K562 (cell line): ENCODE results near the gene GALP. TPM values are rescaled to one million over a fixed set of nuclear protein-coding genes. Genes with fewer than 3 reads are reported as not detected.

Experiments used
- ATAC-seq: fragments of 200-7000 bp; cut with Tn5 transposase; 3 replicates; pipeline ENCODE4 v1.9.1; 2020; ENCODE audit warnings: moderate library complexity
- BruUV-seq: library from RNA; stranded (reverse); fragments of 400-500 nt; replicated peaks from 2 replicates; lab custom pipeline; 2021; lab: Mats Ljungman, UMichigan
- CTCF ChIA-PET: fragments of 300-600 bp; formaldehyde crosslinking; extraction: SDS; loops from one replicate; lab custom pipeline; 2021; ENCODE audit warnings: low intra/inter-chr PET ratio; lab: Yijun Ruan, JAX
- POLR2A ChIA-PET: fragments of 300-600, 350-650 bp; sonication (Branson Sonifier 250); formaldehyde crosslinking; extraction: SDS; loops from one replicate; lab custom pipeline; 2021; ENCODE audit warnings: antibody characterized with exemption, inconsistent platforms; lab: Yijun Ruan, JAX
- DNase-seq, 4 experiments: peaks; one replicate each; pipeline versions ENCODE4 v3.0.0 to v3.0.0-alpha.2; 2011 to 2018; ENCODE audit warnings: low spot score in 3 of 4, mixed read lengths in 3 of 4; ENCODE audit errors: extremely low read depth in 1 of 4
- FAIRE-seq: peaks from 2 replicates; lab custom pipeline; 2011; peaks lifted over from hg19 to GRCh38; lab: Jason Lieb, UNC
- H2AFZ ChIP-seq: 2 replicates; pipeline ENCODE4 v1.6.0; 2011; ENCODE audit warnings: low read depth, low read length, control low read depth, inconsistent platforms
- H3K27ac ChIP-seq: fragments of 200-600 bp; 3 replicates; pipeline ENCODE4 v1.8.0; 2011; ENCODE audit warnings: low read depth, mild to moderate bottlenecking, control low read depth, inconsistent platforms, low read length, moderate library complexity, mixed read lengths; ENCODE audit errors: extremely low read depth
- H3K27me3 ChIP-seq, 2 experiments: fragments of 300-600 bp in 1 of 2; 2 replicates in 1 of 2; 3 replicates in 1 of 2; pipeline versions ENCODE4 v1.6.0 to v1.8.0; 2011; ENCODE audit warnings: inconsistent platforms in 2 of 2, low read length in 2 of 2, mild to moderate bottlenecking in 1 of 2, mixed read lengths in 1 of 2, moderate library complexity in 1 of 2; ENCODE audit not compliant: control insufficient read depth in 2 of 2, insufficient read depth in 2 of 2
- H3K36me3 ChIP-seq: fragments of 300-600 bp; 3 replicates; pipeline ENCODE4 v1.8.0; 2011; ENCODE audit warnings: mild to moderate bottlenecking, low read length, inconsistent platforms; ENCODE audit not compliant: control insufficient read depth, insufficient read depth
- H3K4me1 ChIP-seq, 2 experiments: fragments of 200-600 bp in 1 of 2; replicated peaks in 1 of 2; 2 replicates in 1 of 2; 3 replicates in 1 of 2; pipeline versions ENCODE4 v1.5.1 to v1.8.0; 2011; ENCODE audit warnings: inconsistent platforms in 2 of 2, low read length in 2 of 2, mild to moderate bottlenecking in 1 of 2, mixed read lengths in 1 of 2, moderate library complexity in 1 of 2; ENCODE audit not compliant: control insufficient read depth in 2 of 2, insufficient read depth in 2 of 2
- H3K4me2 ChIP-seq: 2 replicates; pipeline ENCODE4 v1.6.1; 2011; ENCODE audit warnings: low read length, control low read depth, inconsistent platforms, mixed read lengths; ENCODE audit not compliant: insufficient read depth
- H3K4me3 ChIP-seq: fragments of 200-600 bp; sonication (generic), shearing (Covaris generic); 2 replicates; pipeline ENCODE4 v1.5.1; 2016; ENCODE audit warnings: control low read depth, inconsistent platforms
- H3K79me2 ChIP-seq: fragments of 200-600 bp; 3 replicates; pipeline ENCODE4 v1.8.0; 2011; ENCODE audit warnings: low read length, inconsistent platforms; ENCODE audit not compliant: control insufficient read depth, insufficient read depth
- H3K9ac ChIP-seq, 2 experiments: 2 replicates each; pipeline versions ENCODE4 v1.6.0 to v1.6.1; 2011; ENCODE audit warnings: low read depth in 2 of 2, low read length in 2 of 2, control low read depth in 1 of 2, inconsistent platforms in 1 of 2, mild to moderate bottlenecking in 1 of 2, mixed read lengths in 1 of 2; ENCODE audit not compliant: insufficient read depth in 1 of 2
- H3K9me1 ChIP-seq: one replicate; pipeline ENCODE4 v1.6.0; 2011; ENCODE audit warnings: inconsistent platforms, mild to moderate bottlenecking, low read length, moderate library complexity; ENCODE audit not compliant: control insufficient read depth, insufficient read depth
- H3K9me3 ChIP-seq: replicated peaks from 2 replicates; pipeline ENCODE4 v1.5.1; 2011; ENCODE audit warnings: low read depth, low read length, inconsistent platforms; ENCODE audit not compliant: control insufficient read depth, insufficient read depth
- H4K20me1 ChIP-seq: replicated peaks from 2 replicates; pipeline ENCODE4 v1.6.1; 2011; ENCODE audit warnings: low read length, inconsistent platforms, mixed read lengths; ENCODE audit not compliant: control insufficient read depth, insufficient read depth
- CBX1 ChIP-seq: sonication (generic); IDR thresholded peaks from 2 replicates; pipeline ENCODE4 v1.6.1; 2016; ENCODE audit warnings: antibody characterized with exemption, low read depth, mild to moderate bottlenecking
- ESRRA ChIP-seq: fragments of 450-650 bp; IDR thresholded peaks from 2 replicates; pipeline ENCODE4 v1.6.1; 2014; ENCODE audit warnings: low read depth, mild to moderate bottlenecking, moderate library complexity, borderline replicate concordance
- KDM5B ChIP-seq: fragments of 200-600 bp; sonication (generic); IDR thresholded peaks from 2 replicates; pipeline ENCODE4 v1.6.1; 2012; ENCODE audit warnings: low read depth, mild to moderate bottlenecking, moderate library complexity, low read length, control low read depth, inconsistent platforms; ENCODE audit not compliant: insufficient replicate concordance
- KLF10 ChIP-seq: fragments of 250-450 bp; sonication (Bioruptor Pico); IDR thresholded peaks from 2 replicates; pipeline ENCODE4 v1.6.1; 2021; ENCODE audit warnings: matching md5 sums
- L3MBTL2 ChIP-seq: fragments of 450-650 bp; IDR thresholded peaks from 2 replicates; pipeline ENCODE4 v1.6.1; 2016; ENCODE audit warnings: mild to moderate bottlenecking, moderate library complexity
- NONO ChIP-seq, 2 experiments: fragments of 200-400 bp in 1 of 2; fragments of 450-650 bp in 1 of 2; formaldehyde crosslinking in 1 of 2; IDR thresholded peaks; 2 replicates each; pipeline ENCODE4 v1.6.1; 2017; ENCODE audit warnings: low read depth in 2 of 2, mild to moderate bottlenecking in 2 of 2, moderate library complexity in 2 of 2, low read length in 1 of 2
- NR2C2 ChIP-seq, 2 experiments: fragments of 200-800 bp in 1 of 2; sonication (Bioruptor generic) in 1 of 2; sonication (generic) in 1 of 2; formaldehyde crosslinking in 1 of 2; IDR thresholded peaks; 2 replicates each; pipeline versions ENCODE4 v1.6.1 to v1.8.0; 2016 to 2022; ENCODE audit warnings: mild to moderate bottlenecking in 1 of 2, missing compliant biosample characterization in 1 of 2, missing genetic modification characterization in 1 of 2, missing genetic modification reagents in 1 of 2
- PHF21A ChIP-seq: fragments of 450-650 bp; IDR thresholded peaks from 2 replicates; pipeline ENCODE4 v1.6.1; 2017; ENCODE audit warnings: low read depth, borderline replicate concordance
- RBBP5 ChIP-seq: fragments of 200-600 bp; sonication (generic); IDR thresholded peaks from 2 replicates; pipeline ENCODE4 v1.6.1; 2012; ENCODE audit warnings: borderline replicate concordance, mild to moderate bottlenecking, low read length, control low read depth, inconsistent platforms; ENCODE audit not compliant: insufficient read depth, poor library complexity, severe bottlenecking
- RBFOX2 ChIP-seq: fragments of 200-400 bp; formaldehyde crosslinking; IDR thresholded peaks from 2 replicates; pipeline ENCODE4 v1.6.1; 2017; ENCODE audit warnings: low read depth, mild to moderate bottlenecking, low read length, moderate library complexity
- RBM14 ChIP-seq: fragments of 200-400 bp; formaldehyde crosslinking; IDR thresholded peaks from 2 replicates; pipeline ENCODE4 v1.6.1; 2018; ENCODE audit warnings: low read depth, mild to moderate bottlenecking, low read length, moderate library complexity, borderline replicate concordance; ENCODE audit not compliant: insufficient read depth
- SOX6 ChIP-seq: fragments of 450-650 bp; IDR thresholded peaks from 2 replicates; pipeline ENCODE4 v1.6.1; 2014; ENCODE audit warnings: mild to moderate bottlenecking
- XRCC4 ChIP-seq: IDR thresholded peaks from one replicate; pipeline ENCODE4 v1.6.1; 2011; ENCODE audit not compliant: insufficient read depth, insufficient read length; ENCODE audit errors: extremely low read depth
- ZNF445 ChIP-seq: fragments of 250-450 bp; sonication (Bioruptor Pico); IDR thresholded peaks from 2 replicates; pipeline ENCODE4 v1.4.0; 2020; ENCODE audit warnings: low read depth, mild to moderate bottlenecking, moderate library complexity
- WGBS: fragments of 100-300 bp; shearing (Covaris generic); methylation state at CpG from one replicate; pipeline ENCODE4 v1.1.6; 2016; ENCODE audit warnings: low coverage, mixed read lengths; ENCODE audit not compliant: insufficient coverage; ENCODE audit errors: missing lambda C conversion rate; 5-methylcytosine and 5-hydroxymethylcytosine counted together
- in situ Hi-C: fragments of 300-500 bp; cut with MboI; formaldehyde crosslinking; loops from 4 replicates; pipeline ENCODE4 v1.15.0; 2018; ENCODE audit warnings: inconsistent platforms, mixed read lengths
- intact Hi-C: fragments of 100-400 bp; cut with micrococcal nuclease; formaldehyde crosslinking; loops from 2 replicates; pipeline ENCODE4 v1.14.2; 2022
- polyA plus RNA-seq, 8 experiments: library from polyadenylated mRNA; depleted of rRNA in 4 of 8; stranded (reverse) in 5 of 8; unstranded in 3 of 8; fragments of >200 nt; fragmentation: Nextera tagmentation in 2 of 8; fragmentation: Illumina TruSeq in 1 of 8; extraction: Ambion mirVana in 2 of 8; extraction: Trizol in 1 of 8; gene quantifications; 2 replicates each; pipeline versions ENCODE4 v1.2.1 to v1.2.3, GENCODE V29; 2011 to 2014; ENCODE audit warnings: inconsistent platforms in 1 of 8, missing spikeins in 1 of 8
- total RNA-seq, 7 experiments: library from RNA; depleted of rRNA in 6 of 7; stranded (reverse); fragments of >200 nt in 6 of 7; fragmentation: Illumina TruSeq in 2 of 7; extraction: Trizol in 2 of 7; gene quantifications; 2 replicates each; pipeline versions ENCODE4 v1.2.1 to v1.2.3, GENCODE V29; 2011 to 2021; ENCODE audit warnings: low replicate concordance in 1 of 7
- TF ChIP-seq, protein P1 (sequence below): IDR thresholded peaks from 2 replicates; pipeline ENCODE4 v1.6.1; 2011; ENCODE audit not compliant: insufficient read length; ENCODE audit errors: extremely low read depth
- TF ChIP-seq, protein P2 (sequence below): sonication (generic); formaldehyde crosslinking; IDR thresholded peaks from 2 replicates; pipeline ENCODE4 v1.8.0; 2022; ENCODE audit warnings: missing genetic modification reagents, mild to moderate bottlenecking, borderline replicate concordance

Gene GALP
- total and polyA plus RNA-seq, 9 of the 15 experiments (the other 6 are each of a cell fraction or from before 2014, with no cell fraction given), result not detected

DNA sequence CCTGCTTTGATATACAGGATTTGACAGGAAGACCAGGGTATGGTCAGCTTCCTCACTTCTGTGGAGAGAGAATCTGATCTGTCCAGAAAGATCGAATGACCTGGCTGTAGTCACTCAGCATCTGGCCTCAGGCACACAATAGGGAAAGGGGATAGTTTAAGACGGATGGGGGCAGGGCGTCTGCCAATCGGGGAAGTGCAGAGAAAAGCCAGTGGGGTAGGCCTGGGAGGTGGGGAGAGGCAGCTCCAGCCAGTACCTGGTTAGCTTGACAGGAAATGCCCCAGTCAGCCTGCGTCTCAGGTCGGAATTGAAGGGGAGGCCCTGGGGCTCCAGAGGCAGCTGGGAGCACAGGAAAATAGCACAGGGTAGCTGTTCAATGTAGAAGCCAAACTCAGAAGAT is 22.3 kb upstream of the GALP start:
- TF ChIP-seq RBM14, result no peak
- no peak for TF ChIP-seq CBX1
- TF ChIP-seq, protein P1, sequence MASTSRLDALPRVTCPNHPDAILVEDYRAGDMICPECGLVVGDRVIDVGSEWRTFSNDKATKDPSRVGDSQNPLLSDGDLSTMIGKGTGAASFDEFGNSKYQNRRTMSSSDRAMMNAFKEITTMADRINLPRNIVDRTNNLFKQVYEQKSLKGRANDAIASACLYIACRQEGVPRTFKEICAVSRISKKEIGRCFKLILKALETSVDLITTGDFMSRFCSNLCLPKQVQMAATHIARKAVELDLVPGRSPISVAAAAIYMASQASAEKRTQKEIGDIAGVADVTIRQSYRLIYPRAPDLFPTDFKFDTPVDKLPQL, result no peak
- no peak for TF ChIP-seq SOX6
- TF ChIP-seq, protein P2, sequence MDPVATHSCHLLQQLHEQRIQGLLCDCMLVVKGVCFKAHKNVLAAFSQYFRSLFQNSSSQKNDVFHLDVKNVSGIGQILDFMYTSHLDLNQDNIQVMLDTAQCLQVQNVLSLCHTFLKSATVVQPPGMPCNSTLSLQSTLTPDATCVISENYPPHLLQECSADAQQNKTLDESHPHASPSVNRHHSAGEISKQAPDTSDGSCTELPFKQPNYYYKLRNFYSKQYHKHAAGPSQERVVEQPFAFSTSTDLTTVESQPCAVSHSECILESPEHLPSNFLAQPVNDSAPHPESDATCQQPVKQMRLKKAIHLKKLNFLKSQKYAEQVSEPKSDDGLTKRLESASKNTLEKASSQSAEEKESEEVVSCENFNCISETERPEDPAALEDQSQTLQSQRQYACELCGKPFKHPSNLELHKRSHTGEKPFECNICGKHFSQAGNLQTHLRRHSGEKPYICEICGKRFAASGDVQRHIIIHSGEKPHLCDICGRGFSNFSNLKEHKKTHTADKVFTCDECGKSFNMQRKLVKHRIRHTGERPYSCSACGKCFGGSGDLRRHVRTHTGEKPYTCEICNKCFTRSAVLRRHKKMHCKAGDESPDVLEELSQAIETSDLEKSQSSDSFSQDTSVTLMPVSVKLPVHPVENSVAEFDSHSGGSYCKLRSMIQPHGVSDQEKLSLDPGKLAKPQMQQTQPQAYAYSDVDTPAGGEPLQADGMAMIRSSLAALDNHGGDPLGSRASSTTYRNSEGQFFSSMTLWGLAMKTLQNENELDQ (CRISPR knock-in tag), result no peak
- no peak for TF ChIP-seq L3MBTL2
- no peak for TF ChIP-seq KDM5B
- TF ChIP-seq PHF21A, result no peak
- TF ChIP-seq NONO (IDR thresholded peaks at IDR 0.05; ENCODE audit: low read depth in 2 of 2, low read length in 1 of 2), result no peak
- no peak for TF ChIP-seq KLF10 (CRISPR knock-in tag)
- no peak for TF ChIP-seq ESRRA
- no peak for TF ChIP-seq XRCC4
- no peak for TF ChIP-seq ZNF445
- no peak for TF ChIP-seq RBFOX2
- no peak for TF ChIP-seq NR2C2 (CRISPR knock-in tag; IDR thresholded peaks at IDR 0.05)
- no peak for TF ChIP-seq NR2C2 (tag; IDR thresholded peaks at IDR 0.05)
- no peak for TF ChIP-seq RBBP5
- no TSS peak for BruUV-seq

More for the DNA sequence above, 22.3 kb upstream of the GALP start:
- DNase-seq (no peak), ATAC-seq (no peak), FAIRE-seq (no peak)
- CTCF ChIA-PET, result no interaction called here
- H3K27ac ChIP-seq, result no peak overlapping the region
- H3K4me2 ChIP-seq, result no peak overlapping the region
- 76% methylated on average over 6 of the region's 6 CpGs for WGBS
- in situ Hi-C loops (no loop called here), intact Hi-C loops (no loop called here)
- no peak overlapping the region for H2AFZ ChIP-seq
- POLR2A ChIA-PET, result no interaction called here
- H3K9ac ChIP-seq, result no peak overlapping the region
- peaks cover 0 to 4% of the 10 kb centered on the region in 2 experiments; a peak in 1 of 5 replicates for H3K4me1 ChIP-seq
- H3K9me1 ChIP-seq, result no peaks in the 10 kb centered on the region
- H3K36me3 ChIP-seq, result peaks cover 28% of the 10 kb centered on the region; the same call in 2 of the 3 replicates
- no peaks in the 10 kb centered on the region for H3K9me3 ChIP-seq
- no peaks in the 10 kb centered on the region; the same call in 1 of the 2 replicates for H4K20me1 ChIP-seq
- H3K27me3 ChIP-seq, result no peaks in the 10 kb centered on the region
- no peak overlapping the region for H3K4me3 ChIP-seq
- H3K79me2 ChIP-seq, result peaks cover 5% of the 10 kb centered on the region; the same call in 2 of the 3 replicates
